ENCODE results near the gene TSG101.

- TF ChIP-seq CTCF (IDR thresholded peaks at IDR 0.05 in 4 of 5, conservative IDR thresholded peaks at IDR 0.05 in 1 of 5) (no peak), POLR2A (IDR thresholded peaks at IDR 0.05) (no peak)
Observed at GRCh38 chr11:18564149-18564548, 37.4 kb upstream of the TSG101 start.
